GM23338 (cell line): ENCODE measurements around the gene SS18. TPM values are rescaled to one million over a fixed set of nuclear protein-coding genes. Genes with fewer than 3 reads are reported as not detected.

ENCODE experiments used
- ATAC-seq: fragments of 200-7000 bp; cut with Tn5 transposase; 3 replicates; pipeline ENCODE4 v1.9.1; 2020
- DNase-seq: peaks from one replicate; pipeline ENCODE4 v3.0.0-alpha.2; 2015; ENCODE audit warnings: low spot score
- H2AFZ ChIP-seq: fragments of 200-600 bp; sonication (generic); 2 replicates; pipeline ENCODE4 v1.8.0; 2016; ENCODE audit warnings: antibody characterized with exemption, mild to moderate bottlenecking, moderate library complexity
- H3F3A ChIP-seq: fragments of 200-600 bp; sonication (generic); replicated peaks from 2 replicates; pipeline ENCODE4 v1.8.0; 2017; ENCODE audit warnings: antibody characterized with exemption, mixed run types, low read depth
- H3K27ac ChIP-seq: fragments of 200-600 bp; sonication (generic); 2 replicates; pipeline ENCODE4 v1.6.1; 2016; ENCODE audit warnings: low read depth
- H3K27me3 ChIP-seq: fragments of 200-600 bp; sonication (generic); 2 replicates; pipeline ENCODE4 v1.8.0; 2016; ENCODE audit warnings: mild to moderate bottlenecking, mixed run types, moderate library complexity; ENCODE audit not compliant: insufficient read depth
- H3K36me3 ChIP-seq: fragments of 200-600 bp; sonication (generic); 2 replicates; pipeline ENCODE4 v1.8.0; 2016; ENCODE audit warnings: mild to moderate bottlenecking; ENCODE audit not compliant: insufficient read depth
- H3K4me1 ChIP-seq: fragments of 200-600 bp; sonication (generic); 2 replicates; pipeline ENCODE4 v1.8.0; 2016; ENCODE audit warnings: mild to moderate bottlenecking, moderate library complexity; ENCODE audit not compliant: insufficient read depth
- H3K4me2 ChIP-seq: fragments of 200-600 bp; sonication (generic); 2 replicates; pipeline ENCODE4 v1.7.1; 2017; ENCODE audit warnings: mixed run types
- H3K4me3 ChIP-seq: fragments of 200-600 bp; sonication (generic); 2 replicates; pipeline ENCODE4 v1.6.1; 2016; ENCODE audit warnings: mixed run types
- H3K79me2 ChIP-seq: fragments of 200-600 bp; sonication (generic); replicated peaks from 2 replicates; pipeline ENCODE4 v1.8.0; 2017; ENCODE audit warnings: mild to moderate bottlenecking; ENCODE audit not compliant: insufficient read depth
- H3K9me2 ChIP-seq: fragments of 200-600 bp; sonication (generic); 2 replicates; pipeline ENCODE4 v1.8.0; 2017; ENCODE audit not compliant: insufficient read depth
- H4K20me1 ChIP-seq: fragments of 200-600 bp; sonication (generic); replicated peaks from 2 replicates; pipeline ENCODE4 v1.8.0; 2017; ENCODE audit warnings: mild to moderate bottlenecking; ENCODE audit not compliant: insufficient read depth
- H3K27ac Mint-ChIP-seq: 2 replicates; pipeline ENCODE4 v1.8.0; 2020; ENCODE audit warnings: inconsistent platforms, mild to moderate bottlenecking, moderate library complexity, mixed read lengths
- H3K27me3 Mint-ChIP-seq: 3 replicates; pipeline ENCODE4 v1.8.0; 2022; ENCODE audit warnings: low read depth, mild to moderate bottlenecking, moderate library complexity, mixed read lengths, inconsistent platforms; ENCODE audit not compliant: insufficient read depth, poor library complexity
- H3K36me3 Mint-ChIP-seq: 3 replicates; pipeline ENCODE4 v1.8.0; 2021; ENCODE audit warnings: low read depth, mild to moderate bottlenecking, inconsistent platforms, moderate library complexity, mixed read lengths
- H3K4me1 Mint-ChIP-seq: 3 replicates; pipeline ENCODE4 v1.8.0; 2020; ENCODE audit warnings: mild to moderate bottlenecking, inconsistent platforms, mixed read lengths
- H3K4me3 Mint-ChIP-seq: 3 replicates; pipeline ENCODE4 v1.8.0; 2021; ENCODE audit warnings: moderate library complexity, mild to moderate bottlenecking, inconsistent platforms, mixed read lengths
- H3K9me3 Mint-ChIP-seq: 3 replicates; pipeline ENCODE4 v1.8.0; 2020; ENCODE audit warnings: moderate library complexity, mild to moderate bottlenecking, inconsistent platforms, mixed read lengths
- CREB1 ChIP-seq: fragments of 250-450 bp; sonication (Bioruptor Pico); IDR thresholded peaks from 2 replicates; pipeline ENCODE4 v1.5.0; 2020; ENCODE audit warnings: low read depth, mild to moderate bottlenecking, moderate library complexity
- EZH2 ChIP-seq: fragments of 200-600 bp; sonication (generic); IDR thresholded peaks from one replicate; pipeline ENCODE4 v1.8.0; 2017; ENCODE audit warnings: antibody characterized with exemption, mild to moderate bottlenecking, low read depth; ENCODE audit not compliant: unreplicated experiment
- EZH2phosphoT487 ChIP-seq: fragments of 200-600 bp; sonication (generic); IDR thresholded peaks from one replicate; pipeline ENCODE4 v1.8.1; 2018; ENCODE audit warnings: antibody characterized with exemption; ENCODE audit not compliant: unreplicated experiment
- JUNB ChIP-seq: IDR thresholded peaks from one replicate; pipeline ENCODE4 v1.6.1; 2016; ENCODE audit warnings: antibody characterized with exemption; ENCODE audit not compliant: unreplicated experiment
- NANOG ChIP-seq: IDR thresholded peaks from 2 replicates; pipeline ENCODE4 v1.6.1; 2016; ENCODE audit warnings: antibody characterized with exemption, borderline replicate concordance
- POLR2AphosphoS5 ChIP-seq: IDR thresholded peaks from 2 replicates; pipeline ENCODE4 v1.6.1; 2016; ENCODE audit warnings: antibody characterized with exemption, low read depth
- STAT1 ChIP-seq: IDR thresholded peaks from one replicate; pipeline ENCODE4 v1.6.1; 2016; ENCODE audit warnings: antibody characterized with exemption; ENCODE audit not compliant: unreplicated experiment
- ZNF114 ChIP-seq: fragments of 250-450 bp; sonication (Bioruptor Pico); IDR thresholded peaks from 2 replicates; pipeline ENCODE4 v1.5.0; 2020; ENCODE audit warnings: mild to moderate bottlenecking, moderate library complexity
- ZNF331 ChIP-seq: fragments of 250-450 bp; sonication (Bioruptor Pico); IDR thresholded peaks from 2 replicates; pipeline ENCODE4 v1.5.0; 2020; ENCODE audit warnings: low read depth, mild to moderate bottlenecking, moderate library complexity
- polyA plus RNA-seq: library from polyadenylated mRNA; unstranded; fragments of >200 nt; fragmentation: Nextera tagmentation; extraction: Ambion mirVana; gene quantifications from 2 replicates; pipeline ENCODE4 v1.2.1, GENCODE V29; 2016
- total RNA-seq: library from RNA; depleted of rRNA; stranded (reverse); fragments of >200 nt; shearing (Covaris generic); gene quantifications from 2 replicates; pipeline ENCODE4 v1.2.3, GENCODE V29; 2014
- TF ChIP-seq, protein P1 (sequence below): IDR thresholded peaks from 2 replicates; pipeline ENCODE4 v1.6.1; 2016; ENCODE audit warnings: antibody characterized with exemption
- TF ChIP-seq, protein P2 (sequence below): fragments of 250-450 bp; sonication (Bioruptor Pico); IDR thresholded peaks from 2 replicates; pipeline ENCODE4 v1.5.0; 2020; ENCODE audit warnings: mild to moderate bottlenecking, moderate library complexity

Gene SS18
- total and polyA plus RNA-seq, 2 experiments from 2014 or later: 41.3 to 148 TPM

DNA sequence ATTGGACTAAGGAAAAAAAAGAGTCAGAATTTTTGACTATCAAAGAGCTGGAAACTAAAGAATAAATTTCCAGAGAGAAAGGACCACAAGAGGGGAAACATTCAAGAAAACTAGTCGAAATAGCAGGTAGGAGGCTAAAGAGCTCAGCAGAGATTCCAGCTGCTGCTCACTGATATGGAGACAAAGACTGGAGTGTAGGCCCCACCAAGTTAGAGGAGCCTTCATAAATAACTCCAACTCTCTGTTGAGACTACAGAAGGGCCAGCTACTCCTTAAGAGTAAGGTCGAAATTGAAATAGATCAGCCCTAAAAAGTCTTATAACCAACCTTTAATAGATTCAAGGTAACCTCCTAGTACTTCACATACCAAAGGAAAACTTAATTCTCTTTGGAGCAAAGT lies 31.1 kb downstream of the SS18 start:
- ATAC-seq (no peak), DNase-seq (no peak)
- 0 out of 3 replicates have a peak, but pooled peaks cover 3% of the 10 kb centered on the region for H3K4me1 Mint-ChIP-seq
- H3K4me3 ChIP-seq: no peak overlapping the region
- H3K36me3 ChIP-seq: peaks cover 13% of the 10 kb centered on the region; the same call in 1 of the 2 replicates
- peaks cover 39% of the 10 kb centered on the region for H3K79me2 ChIP-seq
- H3K4me2 ChIP-seq: no peak overlapping the region
- H3F3A ChIP-seq: no peaks in the 10 kb centered on the region
- no peaks in the 10 kb centered on the region for H3K9me2 ChIP-seq
- H3K27ac Mint-ChIP-seq: peak overlapping the region; percentile 66; the same call in 1 of the 2 replicates
- peaks cover 39% of the 10 kb centered on the region for H3K36me3 Mint-ChIP-seq
- H3K4me3 Mint-ChIP-seq: no peak overlapping the region
- H3K27me3 ChIP-seq: no peaks in the 10 kb centered on the region
- no peaks in the 10 kb centered on the region for H3K4me1 ChIP-seq
- H3K9me3 Mint-ChIP-seq: no peaks in the 10 kb centered on the region
- peaks cover 2% of the 10 kb centered on the region for H3K27me3 Mint-ChIP-seq
- TF ChIP-seq ZNF114 (CRISPR knock-in tag): no peak
- no peak for TF ChIP-seq EZH2
- TF ChIP-seq, protein P1, sequence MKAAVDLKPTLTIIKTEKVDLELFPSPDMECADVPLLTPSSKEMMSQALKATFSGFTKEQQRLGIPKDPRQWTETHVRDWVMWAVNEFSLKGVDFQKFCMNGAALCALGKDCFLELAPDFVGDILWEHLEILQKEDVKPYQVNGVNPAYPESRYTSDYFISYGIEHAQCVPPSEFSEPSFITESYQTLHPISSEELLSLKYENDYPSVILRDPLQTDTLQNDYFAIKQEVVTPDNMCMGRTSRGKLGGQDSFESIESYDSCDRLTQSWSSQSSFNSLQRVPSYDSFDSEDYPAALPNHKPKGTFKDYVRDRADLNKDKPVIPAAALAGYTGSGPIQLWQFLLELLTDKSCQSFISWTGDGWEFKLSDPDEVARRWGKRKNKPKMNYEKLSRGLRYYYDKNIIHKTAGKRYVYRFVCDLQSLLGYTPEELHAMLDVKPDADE: no peak
- TF ChIP-seq JUNB: no peak
- TF ChIP-seq EZH2phosphoT487: no peak
- no peaks in the 10 kb centered on the region for H4K20me1 ChIP-seq
- no peak overlapping the region for H3K27ac ChIP-seq
- no peak overlapping the region for H2AFZ ChIP-seq

GRCh38 chr18:26057344-26057773 lies 33.1 kb downstream of the SS18 start:
- Histone ChIP-seq H4K20me1 (no peaks in the 10 kb centered on the region), H3K4me2 (no peak overlapping the region)

DNA sequence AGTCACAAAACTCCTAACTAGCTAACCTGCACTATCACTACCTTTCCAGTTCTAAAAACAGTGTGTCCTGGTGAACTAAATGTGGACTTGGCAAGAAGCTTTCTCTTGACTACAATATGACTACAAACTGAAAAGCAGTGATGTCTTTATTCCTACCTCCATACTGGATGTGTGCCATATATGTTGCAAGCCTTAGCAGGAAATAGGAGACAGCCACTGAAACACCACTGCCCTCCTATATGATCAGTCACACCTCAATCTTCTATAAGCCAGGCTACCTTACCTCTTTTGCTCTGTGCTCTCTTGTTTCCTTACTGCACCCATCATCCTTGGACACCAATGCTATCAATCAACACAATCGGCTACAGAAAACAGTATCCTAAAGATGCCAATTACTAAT lies 34.1 kb downstream of the SS18 start:
- no peak overlapping the region for H3K27ac Mint-ChIP-seq

More at GRCh38 chr18:26057344-26057773, 33.1 kb downstream of the SS18 start:
- peaks cover 30% of the 10 kb centered on the region for H3K79me2 ChIP-seq
- no peaks in the 10 kb centered on the region for H3K9me2 ChIP-seq
- Mint-ChIP-seq H3K4me3 (no peak overlapping the region), H3K27me3 (peaks cover 2% of the 10 kb centered on the region), H3K36me3 (peaks cover 43% of the 10 kb centered on the region), H3K4me1 (0 out of 3 replicates have a peak, but pooled peaks cover 3% of the 10 kb centered on the region), H3K9me3 (no peaks in the 10 kb centered on the region), H3K27ac (no peak overlapping the region)
- no peak overlapping the region for H3K4me3 ChIP-seq
- H3K36me3 ChIP-seq: peaks cover 13% of the 10 kb centered on the region; the same call in 1 of the 2 replicates
- TF ChIP-seq NANOG: no peak
- DNase-seq (no peak), ATAC-seq (no peak)
- H3F3A ChIP-seq: no peaks in the 10 kb centered on the region
- H2AFZ ChIP-seq: no peak overlapping the region
- no peaks in the 10 kb centered on the region for H3K4me1 ChIP-seq
- no peaks in the 10 kb centered on the region for H3K27me3 ChIP-seq
- no peak overlapping the region for H3K27ac ChIP-seq

More for the DNA sequence above, 34.1 kb downstream of the SS18 start:
- H3K4me2 ChIP-seq: no peak overlapping the region
- peaks cover 13% of the 10 kb centered on the region; the same call in 1 of the 2 replicates for H3K36me3 ChIP-seq
- DNase-seq: no peak
- H3K9me2 ChIP-seq: no peaks in the 10 kb centered on the region
- no peak for TF ChIP-seq NANOG
- TF ChIP-seq ZNF331 (CRISPR knock-in tag): no peak
- no peak for TF ChIP-seq ZNF114 (CRISPR knock-in tag)
- TF ChIP-seq, protein P2, sequence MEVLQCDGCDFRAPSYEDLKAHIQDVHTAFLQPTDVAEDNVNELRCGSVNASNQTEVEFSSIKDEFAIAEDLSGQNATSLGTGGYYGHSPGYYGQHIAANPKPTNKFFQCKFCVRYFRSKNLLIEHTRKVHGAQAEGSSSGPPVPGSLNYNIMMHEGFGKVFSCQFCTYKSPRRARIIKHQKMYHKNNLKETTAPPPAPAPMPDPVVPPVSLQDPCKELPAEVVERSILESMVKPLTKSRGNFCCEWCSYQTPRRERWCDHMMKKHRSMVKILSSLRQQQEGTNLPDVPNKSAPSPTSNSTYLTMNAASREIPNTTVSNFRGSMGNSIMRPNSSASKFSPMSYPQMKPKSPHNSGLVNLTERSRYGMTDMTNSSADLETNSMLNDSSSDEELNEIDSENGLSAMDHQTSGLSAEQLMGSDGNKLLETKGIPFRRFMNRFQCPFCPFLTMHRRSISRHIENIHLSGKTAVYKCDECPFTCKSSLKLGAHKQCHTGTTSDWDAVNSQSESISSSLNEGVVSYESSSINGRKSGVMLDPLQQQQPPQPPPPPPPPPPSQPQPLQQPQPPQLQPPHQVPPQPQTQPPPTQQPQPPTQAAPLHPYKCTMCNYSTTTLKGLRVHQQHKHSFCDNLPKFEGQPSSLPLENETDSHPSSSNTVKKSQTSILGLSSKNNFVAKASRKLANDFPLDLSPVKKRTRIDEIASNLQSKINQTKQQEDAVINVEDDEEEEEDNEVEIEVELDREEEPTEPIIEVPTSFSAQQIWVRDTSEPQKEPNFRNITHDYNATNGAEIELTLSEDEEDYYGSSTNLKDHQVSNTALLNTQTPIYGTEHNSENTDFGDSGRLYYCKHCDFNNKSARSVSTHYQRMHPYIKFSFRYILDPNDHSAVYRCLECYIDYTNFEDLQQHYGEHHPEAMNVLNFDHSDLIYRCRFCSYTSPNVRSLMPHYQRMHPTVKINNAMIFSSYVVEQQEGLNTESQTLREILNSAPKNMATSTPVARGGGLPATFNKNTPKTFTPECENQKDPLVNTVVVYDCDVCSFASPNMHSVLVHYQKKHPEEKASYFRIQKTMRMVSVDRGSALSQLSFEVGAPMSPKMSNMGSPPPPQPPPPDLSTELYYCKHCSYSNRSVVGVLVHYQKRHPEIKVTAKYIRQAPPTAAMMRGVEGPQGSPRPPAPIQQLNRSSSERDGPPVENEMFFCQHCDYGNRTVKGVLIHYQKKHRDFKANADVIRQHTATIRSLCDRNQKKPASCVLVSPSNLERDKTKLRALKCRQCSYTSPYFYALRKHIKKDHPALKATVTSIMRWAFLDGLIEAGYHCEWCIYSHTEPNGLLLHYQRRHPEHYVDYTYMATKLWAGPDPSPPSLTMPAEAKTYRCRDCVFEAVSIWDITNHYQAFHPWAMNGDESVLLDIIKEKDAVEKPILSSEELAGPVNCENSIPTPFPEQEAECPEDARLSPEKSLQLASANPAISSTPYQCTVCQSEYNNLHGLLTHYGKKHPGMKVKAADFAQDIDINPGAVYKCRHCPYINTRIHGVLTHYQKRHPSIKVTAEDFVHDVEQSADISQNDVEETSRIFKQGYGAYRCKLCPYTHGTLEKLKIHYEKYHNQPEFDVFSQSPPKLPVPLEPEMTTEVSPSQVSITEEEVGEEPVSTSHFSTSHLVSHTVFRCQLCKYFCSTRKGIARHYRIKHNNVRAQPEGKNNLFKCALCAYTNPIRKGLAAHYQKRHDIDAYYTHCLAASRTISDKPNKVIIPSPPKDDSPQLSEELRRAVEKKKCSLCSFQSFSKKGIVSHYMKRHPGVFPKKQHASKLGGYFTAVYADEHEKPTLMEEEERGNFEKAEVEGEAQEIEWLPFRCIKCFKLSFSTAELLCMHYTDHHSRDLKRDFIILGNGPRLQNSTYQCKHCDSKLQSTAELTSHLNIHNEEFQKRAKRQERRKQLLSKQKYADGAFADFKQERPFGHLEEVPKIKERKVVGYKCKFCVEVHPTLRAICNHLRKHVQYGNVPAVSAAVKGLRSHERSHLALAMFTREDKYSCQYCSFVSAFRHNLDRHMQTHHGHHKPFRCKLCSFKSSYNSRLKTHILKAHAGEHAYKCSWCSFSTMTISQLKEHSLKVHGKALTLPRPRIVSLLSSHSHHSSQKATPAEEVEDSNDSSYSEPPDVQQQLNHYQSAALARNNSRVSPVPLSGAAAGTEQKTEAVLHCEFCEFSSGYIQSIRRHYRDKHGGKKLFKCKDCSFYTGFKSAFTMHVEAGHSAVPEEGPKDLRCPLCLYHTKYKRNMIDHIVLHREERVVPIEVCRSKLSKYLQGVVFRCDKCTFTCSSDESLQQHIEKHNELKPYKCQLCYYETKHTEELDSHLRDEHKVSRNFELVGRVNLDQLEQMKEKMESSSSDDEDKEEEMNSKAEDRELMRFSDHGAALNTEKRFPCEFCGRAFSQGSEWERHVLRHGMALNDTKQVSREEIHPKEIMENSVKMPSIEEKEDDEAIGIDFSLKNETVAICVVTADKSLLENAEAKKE (CRISPR knock-in tag): no peak
- TF ChIP-seq POLR2AphosphoS5: no peak
- TF ChIP-seq CREB1 (CRISPR knock-in tag): no peak
- no peak for TF ChIP-seq STAT1
- TF ChIP-seq EZH2phosphoT487: no peak
- Mint-ChIP-seq H3K36me3 (peaks cover 41% of the 10 kb centered on the region), H3K9me3 (no peaks in the 10 kb centered on the region), H3K4me1 (0 out of 3 replicates have a peak, but pooled peaks cover 3% of the 10 kb centered on the region), H3K4me3 (no peak overlapping the region), H3K27me3 (peaks cover 2% of the 10 kb centered on the region)
- no peaks in the 10 kb centered on the region for H3F3A ChIP-seq
- peaks cover 20% of the 10 kb centered on the region for H3K79me2 ChIP-seq
- no peak overlapping the region for H3K27ac ChIP-seq
- no peak overlapping the region for H3K4me3 ChIP-seq
- no peaks in the 10 kb centered on the region for H3K4me1 ChIP-seq
- H3K27me3 ChIP-seq: no peaks in the 10 kb centered on the region
- H2AFZ ChIP-seq: no peak overlapping the region
- ATAC-seq: no peak
- H4K20me1 ChIP-seq: no peaks in the 10 kb centered on the region
